AG10803 (cell line): ENCODE results near the gene PPP1R37.

Experiments used
- DNase-seq: peaks from one replicate; pipeline ENCODE4 v3.0.0; 2010; ENCODE audit warnings: low read depth
- H3K4me3 ChIP-seq: 2 replicates; pipeline ENCODE4 v1.5.1; 2011; ENCODE audit warnings: mild to moderate bottlenecking, low read length, control low read depth
- CTCF ChIP-seq: conservative IDR thresholded peaks from 2 replicates; pipeline ENCODE4 v1.5.1; 2011; ENCODE audit warnings: mild to moderate bottlenecking, low read length, control low read depth, inconsistent platforms

The PPP1R37 gene

DNA sequence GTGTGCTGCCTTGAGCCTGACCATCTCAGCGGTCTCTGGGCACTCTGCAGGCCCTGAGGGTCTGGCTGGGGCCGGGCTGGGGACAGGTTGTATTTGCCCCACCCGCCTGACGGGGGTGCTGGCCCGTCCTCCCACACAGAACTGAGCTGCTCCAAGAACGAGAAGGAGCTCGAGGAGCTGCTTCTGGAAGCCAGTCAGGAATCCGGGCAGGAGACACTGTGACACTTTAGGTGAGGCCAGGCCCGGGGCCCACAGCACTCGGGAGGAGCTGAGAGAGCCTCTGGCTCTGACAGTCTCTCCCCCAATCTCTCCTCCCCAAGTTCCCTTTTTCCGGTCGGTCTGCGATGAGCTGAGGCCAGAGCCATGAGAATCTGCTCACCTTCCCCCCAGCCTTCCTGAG lies 53.3 kb downstream of the PPP1R37 start:
- no peak for DNase-seq
- no peak overlapping the region for H3K4me3 ChIP-seq
- no peak for TF ChIP-seq CTCF

DNA sequence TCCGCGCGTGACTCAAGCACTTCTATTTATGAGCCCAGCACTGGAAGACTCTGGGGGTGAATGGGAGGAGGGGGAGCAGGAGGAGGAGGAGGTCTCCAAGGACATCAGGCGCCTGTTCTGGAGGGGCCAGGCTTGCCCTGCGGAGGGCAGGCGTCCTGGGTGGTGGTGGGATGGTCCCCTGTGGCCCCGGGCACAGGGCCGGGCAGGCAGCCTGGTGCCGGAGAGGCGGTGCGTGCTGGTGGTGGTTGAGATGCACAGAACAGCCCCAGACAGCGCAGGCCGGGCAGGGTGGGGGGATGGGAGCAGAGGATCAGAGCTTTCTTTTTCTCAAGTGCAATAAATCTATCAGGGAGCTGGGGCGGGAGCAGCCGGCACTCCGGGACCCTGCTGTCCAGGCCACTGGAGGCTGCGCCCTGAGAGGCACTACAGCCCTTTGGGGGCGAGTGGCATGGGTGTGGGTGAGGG lies 53.8 kb downstream of the PPP1R37 start:
- no peak overlapping the region for H3K4me3 ChIP-seq
- no peak for DNase-seq
- no peak for TF ChIP-seq CTCF

- H3K4me3 ChIP-seq = no peak overlapping the region
- no peak for TF ChIP-seq CTCF
- DNase-seq = no peak
These were observed 55.1 kb downstream of the PPP1R37 start for GRCh38 chr19:45147835-45148676.

- no peak for DNase-seq
- H3K4me3 ChIP-seq = no peak overlapping the region
- TF ChIP-seq CTCF = no peak
These were observed 56.1 kb downstream of the PPP1R37 start for GRCh38 chr19:45149129-45149528.

DNA sequence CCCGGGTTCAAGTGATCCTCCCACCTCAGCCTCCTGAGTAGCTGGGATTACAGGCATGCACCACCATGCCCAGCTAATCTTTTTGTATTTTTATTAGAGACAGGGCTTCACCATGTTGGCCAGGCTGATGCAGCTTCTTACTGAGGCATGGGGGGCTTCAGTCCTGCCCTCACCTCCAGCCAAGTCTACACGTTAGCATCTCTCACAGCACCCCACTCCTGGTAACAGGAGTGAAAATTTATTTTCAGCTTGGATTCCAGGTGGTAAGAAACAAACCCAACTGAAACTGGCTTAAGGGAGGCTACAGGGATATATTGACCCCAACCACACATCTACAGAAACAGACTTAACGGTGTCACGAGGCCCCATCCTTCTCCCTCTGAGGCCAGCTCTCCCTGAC lies 57.2 kb downstream of the PPP1R37 start:
- TF ChIP-seq CTCF = no peak
- H3K4me3 ChIP-seq = no peak overlapping the region
- DNase-seq = no peak

GRCh38 chr19:45150751-45151281 lies 57.8 kb downstream of the PPP1R37 start:
- no peak for DNase-seq
- no peak for TF ChIP-seq CTCF
- H3K4me3 ChIP-seq = no peak overlapping the region

DNA sequence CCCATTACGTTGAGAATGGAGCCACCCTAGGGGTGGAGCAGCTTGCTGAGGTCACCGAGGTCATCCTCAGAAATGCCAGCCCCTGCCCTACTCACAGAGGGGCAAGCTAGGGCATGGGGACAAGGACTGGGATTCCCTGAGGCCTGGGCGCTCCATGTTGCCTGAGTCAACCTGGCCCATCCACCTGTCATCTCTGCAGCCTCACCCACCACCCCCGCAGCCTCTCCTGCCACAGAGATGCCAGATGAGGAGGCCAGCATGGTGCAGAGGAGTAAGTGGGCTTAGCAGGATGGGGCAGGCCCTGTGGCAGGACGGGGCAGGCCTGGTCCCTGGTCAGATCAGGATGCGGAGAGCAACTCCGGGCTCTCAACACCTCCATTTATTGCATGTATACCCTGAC lies 58.3 kb downstream of the PPP1R37 start:
- TF ChIP-seq CTCF = no peak
- H3K4me3 ChIP-seq = no peak overlapping the region
- DNase-seq = no peak
